Spleen (tissue), 11 donors: ENCODE measurements around the gene HS3ST1. TPM values are rescaled to one million over a fixed set of nuclear protein-coding genes. Genes with fewer than 3 reads are reported as not detected.

ENCODE experiments used
- DNase-seq: peaks from one replicate; pipeline ENCODE4 v3.0.0-alpha.2; 2020
- H3K27ac ChIP-seq, 8 donors: fragments of 200-600 bp; sonication (generic) in 7 of 8; 1 replicate in 4 of 8; 2 replicates in 4 of 8; pipeline versions ENCODE4 v1.5.0 to v1.8.0; 2016 to 2021; ENCODE audit warnings: inconsistent platforms in 4 of 8, mild to moderate bottlenecking in 4 of 8, moderate library complexity in 1 of 8
- H3K27me3 ChIP-seq, 7 donors: fragments of 200-600 bp; sonication (generic) in 6 of 7; replicated peaks in 1 of 7; 1 replicate in 4 of 7; 2 replicates in 3 of 7; pipeline versions ENCODE4 v1.5.0 to v1.8.0; 2016 to 2021; ENCODE audit warnings: inconsistent platforms in 3 of 7, mild to moderate bottlenecking in 1 of 7
- H3K36me3 ChIP-seq, 6 donors: fragments of 200-600 bp; sonication (generic) in 5 of 6; 1 replicate in 4 of 6; 2 replicates in 2 of 6; pipeline versions ENCODE4 v1.5.0 to v1.8.0; 2016 to 2021; ENCODE audit warnings: inconsistent platforms in 2 of 6
- H3K4me1 ChIP-seq, 6 donors: fragments of 200-600 bp; sonication (generic) in 5 of 6; 1 replicate in 3 of 6; 2 replicates in 3 of 6; pipeline versions ENCODE4 v1.5.0 to v1.8.0; 2016 to 2021; ENCODE audit warnings: inconsistent platforms in 3 of 6
- H3K4me3 ChIP-seq, 8 donors: fragments of 200-600 bp; sonication (generic) in 7 of 8; 1 replicate in 4 of 8; 2 replicates in 4 of 8; pipeline versions ENCODE4 v1.5.0 to v1.8.0; 2016 to 2021; ENCODE audit warnings: inconsistent platforms in 4 of 8, mild to moderate bottlenecking in 4 of 8, moderate library complexity in 2 of 8
- H3K9me3 ChIP-seq, 8 donors: fragments of 200-600 bp; sonication (generic) in 7 of 8; 1 replicate in 4 of 8; 2 replicates in 4 of 8; pipeline versions ENCODE4 v1.5.0 to v1.8.0; 2016 to 2021; ENCODE audit warnings: inconsistent platforms in 4 of 8
- CTCF ChIP-seq, 11 experiments: fragments of 200-600 bp in 7 of 11; fragments of 450-650 bp in 4 of 11; sonication (generic) in 4 of 11; IDR thresholded peaks in 8 of 11; conservative IDR thresholded peaks in 3 of 11; 1 replicate in 7 of 11; 2 replicates in 4 of 11; pipeline versions ENCODE4 v1.4.0 to v1.8.0; 2016 to 2021; ENCODE audit warnings: antibody characterized with exemption in 11 of 11, inconsistent platforms in 4 of 11, mild to moderate bottlenecking in 1 of 11
- POLR2A ChIP-seq, 3 donors: fragments of 450-650 bp; IDR thresholded peaks; one replicate each; pipeline ENCODE4 v1.5.1; 2017; ENCODE audit warnings: antibody characterized with exemption in 3 of 3, mild to moderate bottlenecking in 1 of 3
- POLR2AphosphoS5 ChIP-seq, 3 donors: sonication (generic); formaldehyde crosslinking; IDR thresholded peaks; one replicate each; pipeline ENCODE4 v1.5.1; 2017; ENCODE audit warnings: antibody characterized with exemption in 3 of 3
- WGBS, 5 donors: extraction: QIAGEN DNeasy Blood & Tissue Kit in 3 of 5; methylation state at CpG; one replicate each; pipeline versions ENCODE4 v1.1.5 to v1.1.7; 2013 to 2018; 5-methylcytosine and 5-hydroxymethylcytosine counted together
- intact Hi-C: fragments of 100-400 bp; cut with DNase I; formaldehyde crosslinking; loops from one replicate; pipeline ENCODE4 v1.15.0; 2023; ENCODE audit warnings: low total_unique reads
- polyA plus RNA-seq, 3 donors: library from polyadenylated mRNA; stranded (reverse); fragments of 200-250 nt; gene quantifications; one replicate each; pipeline ENCODE4 v1.2.1, GENCODE V29; 2013
- total RNA-seq, 7 donors: library from RNA; depleted of rRNA in 3 of 7; stranded (reverse); fragments of >200 nt in 3 of 7; fragmentation: NEBNext Ultra II Directional in 4 of 7; extraction: Animal tissue kit (Norgen Biotek cat#: 25700) in 4 of 7; gene quantifications; one replicate each; pipeline versions ENCODE4 v1.1.0 to v1.2.1, GENCODE V29; 2016 to 2021
- donor health status: healthy with polysubstance abuse.
- donor health status: DM: no; HTN: no; CAD: no; lungs with moderate emphysema.
- donor health status: DM: no; HTN: no; CAD: no.
- donor health status: Bipolar disorder and iron deficiency.
- donor health status: healthy.
- donor health status: DM: no; HTN: no; CAD: no.
- donor health status: DM: yes; HTN: yes; CAD: no.

Gene HS3ST1
- total and polyA plus RNA-seq, 10 donors, result 1.8 to 7.4 (median 3.4) TPM

GRCh38 chr4:11426003-11426402 is 2.7 kb downstream of the HS3ST1 start:
- H3K27me3 ChIP-seq, result peaks cover 0 to 42% (median 13%) of the 10 kb centered on the region in 7 donors

GRCh38 chr4:11424856-11425255 is 3.8 kb downstream of the HS3ST1 start:
- no peak for DNase-seq
- Histone ChIP-seq H3K4me3 (no peak overlapping the region), H3K36me3 (no peaks in the 10 kb centered on the region), H3K27ac (no peak overlapping the region), H3K4me1 (peaks cover 0 to 61% (median 30%) of the 10 kb centered on the region in 6 donors), H3K27me3 (peaks cover 0 to 36% (median 13%) of the 10 kb centered on the region in 7 donors), H3K9me3 (no peaks in the 10 kb centered on the region)
- 79 to 91% (median 84%) methylated on average over 5 of the region's 5 CpGs for WGBS, 5 donors
- intact Hi-C loops, result loop anchor here (5.0 kb wide), 1 partner anchor 843 kb away; no protein-coding TSS in a partner anchor
- peak in 1 of 11 experiments; percentile 1 for TF ChIP-seq CTCF (IDR thresholded peaks at IDR 0.05 in 8 of 11, conservative IDR thresholded peaks at IDR 0.05 in 3 of 11)
- no peak for TF ChIP-seq POLR2A (IDR thresholded peaks at IDR 0.05)
- TF ChIP-seq POLR2AphosphoS5 (IDR thresholded peaks at IDR 0.05), result no peak

More at GRCh38 chr4:11426003-11426402, 2.7 kb downstream of the HS3ST1 start:
- Histone ChIP-seq H3K36me3 (no peaks in the 10 kb centered on the region), H3K4me3 (no peak overlapping the region), H3K4me1 (peaks cover 0 to 72% (median 38%) of the 10 kb centered on the region in 6 donors), H3K27ac (no peak overlapping the region), H3K9me3 (no peaks in the 10 kb centered on the region)
- TF ChIP-seq POLR2AphosphoS5 (IDR thresholded peaks at IDR 0.05), result no peak
- no peak for TF ChIP-seq POLR2A (IDR thresholded peaks at IDR 0.05)
- no peak for TF ChIP-seq CTCF (IDR thresholded peaks at IDR 0.05 in 8 of 11, conservative IDR thresholded peaks at IDR 0.05 in 3 of 11)
- intact Hi-C loops, result loop anchor here (5.0 kb wide), 1 partner anchor 844 kb away; no protein-coding TSS in a partner anchor
- no peak for DNase-seq
- WGBS, 5 donors, result 68 to 81% (median 73%) methylated on average over 3 of the region's 3 CpGs

GRCh38 chr4:11424000-11424399 is 4.7 kb downstream of the HS3ST1 start:
- DNase-seq, result no peak
- TF ChIP-seq POLR2AphosphoS5 (IDR thresholded peaks at IDR 0.05) (no peak), CTCF (IDR thresholded peaks at IDR 0.05 in 8 of 11, conservative IDR thresholded peaks at IDR 0.05 in 3 of 11) (peak in 10 of 11 experiments; percentile 6 to 56 (median 38))
- WGBS, 5 donors, result 57 to 68% (median 63%) methylated on average over 4 of the region's 4 CpGs
- Histone ChIP-seq H3K27me3 (peaks cover 0 to 27% (median 13%) of the 10 kb centered on the region in 7 donors), H3K4me1 (peaks cover 0 to 52% (median 26%) of the 10 kb centered on the region in 6 donors), H3K9me3 (no peaks in the 10 kb centered on the region), H3K36me3 (no peaks in the 10 kb centered on the region), H3K27ac (no peak overlapping the region), H3K4me3 (no peak overlapping the region)
- intact Hi-C loops, result no loop called here

- no peak for DNase-seq
- Histone ChIP-seq H3K4me3 (no peak overlapping the region), H3K36me3 (no peaks in the 10 kb centered on the region), H3K4me1 (peaks cover 0 to 48% (median 23%) of the 10 kb centered on the region in 6 donors), H3K9me3 (no peaks in the 10 kb centered on the region), H3K27ac (no peak overlapping the region), H3K27me3 (peaks cover 0 to 22% (median 12%) of the 10 kb centered on the region in 7 donors)
- 74 to 88% (median 81%) methylated on average over 6 of the region's 6 CpGs for WGBS, 5 donors
- TF ChIP-seq POLR2A (IDR thresholded peaks at IDR 0.05), result no peak
- TF ChIP-seq CTCF (IDR thresholded peaks at IDR 0.05 in 8 of 11, conservative IDR thresholded peaks at IDR 0.05 in 3 of 11), result no peak
- no peak for TF ChIP-seq POLR2AphosphoS5 (IDR thresholded peaks at IDR 0.05)
- intact Hi-C loops, result no loop called here
These were observed 5.2 kb downstream of the HS3ST1 start for GRCh38 chr4:11423465-11423864.
